Loucy (cell line): ENCODE results near the gene CPNE9.

Source experiments
- H2AFZ ChIP-seq: fragments of 200-600 bp; sonication (generic); 2 replicates; pipeline ENCODE4 v1.6.0; 2016; ENCODE audit warnings: antibody characterized with exemption, mild to moderate bottlenecking, low read length, moderate library complexity
- H3F3A ChIP-seq: fragments of 200-600 bp; 2 replicates; pipeline ENCODE4 v1.6.0; 2016; ENCODE audit warnings: antibody characterized with exemption, low read depth, mild to moderate bottlenecking
- H3K27me3 ChIP-seq: fragments of 200-600 bp; sonication (generic); 2 replicates; pipeline ENCODE4 v1.6.1; 2014; ENCODE audit warnings: low read length, mild to moderate bottlenecking; ENCODE audit not compliant: insufficient read depth, poor library complexity, severe bottlenecking
- H3K36me3 ChIP-seq: fragments of 200-600 bp; sonication (generic); 2 replicates; pipeline ENCODE4 v1.6.1; 2016; ENCODE audit warnings: low read length; ENCODE audit not compliant: insufficient read depth
- H3K4me1 ChIP-seq: fragments of 200-600 bp; sonication (generic); 2 replicates; pipeline ENCODE4 v1.5.1; 2014; ENCODE audit warnings: low read length, mild to moderate bottlenecking; ENCODE audit not compliant: insufficient read depth, poor library complexity, severe bottlenecking
- H3K4me2 ChIP-seq: fragments of 200-600 bp; sonication (generic); 2 replicates; pipeline ENCODE4 v1.6.0; 2014; ENCODE audit warnings: antibody characterized with exemption, low read length, low read depth, mild to moderate bottlenecking; ENCODE audit not compliant: poor library complexity, severe bottlenecking
- H3K4me3 ChIP-seq: fragments of 200-600 bp; sonication (generic); 2 replicates; pipeline ENCODE4 v1.5.1; 2014; ENCODE audit warnings: low read length, mild to moderate bottlenecking, mixed read lengths; ENCODE audit not compliant: poor library complexity, severe bottlenecking
- H3K79me2 ChIP-seq: fragments of 200-600 bp; sonication (generic); 2 replicates; pipeline ENCODE4 v1.6.1; 2014; ENCODE audit warnings: low read length; ENCODE audit not compliant: insufficient read depth
- H3K9ac ChIP-seq: fragments of 200-600 bp; sonication (generic); 2 replicates; pipeline ENCODE4 v1.6.0; 2014; ENCODE audit warnings: mild to moderate bottlenecking, low read depth, low read length, moderate library complexity; ENCODE audit not compliant: poor library complexity, severe bottlenecking
- H3K9me2 ChIP-seq: fragments of 200-600 bp; sonication (generic); replicated peaks from 2 replicates; pipeline ENCODE4 v1.6.1; 2016; ENCODE audit warnings: low read depth, low read length, mixed read lengths
- H3K9me3 ChIP-seq: fragments of 200-600 bp; sonication (generic); 2 replicates; pipeline ENCODE4 v1.6.1; 2014; ENCODE audit warnings: mild to moderate bottlenecking, antibody characterized with exemption, low read length, low read depth; ENCODE audit not compliant: insufficient read depth
- H4K20me1 ChIP-seq: fragments of 200-600 bp; sonication (generic); 2 replicates; pipeline ENCODE4 v1.6.0; 2014; ENCODE audit warnings: antibody characterized with exemption, low read length, mild to moderate bottlenecking; ENCODE audit not compliant: insufficient read depth, poor library complexity, severe bottlenecking
- CTCF ChIP-seq: fragments of 200-600 bp; sonication (generic); conservative IDR thresholded peaks from 2 replicates; pipeline ENCODE4 v1.5.1; 2014; ENCODE audit warnings: mild to moderate bottlenecking, antibody characterized with exemption, low read length
- EZH2phosphoT487 ChIP-seq: fragments of 200-600 bp; IDR thresholded peaks from 2 replicates; pipeline ENCODE4 v1.6.1; 2018; ENCODE audit warnings: antibody characterized with exemption, mild to moderate bottlenecking, moderate library complexity, borderline replicate concordance

The CPNE9 gene

GRCh38 chr3:9767418-9767817 is 63.8 kb downstream of the CPNE9 start:
- TF ChIP-seq EZH2phosphoT487 (no peak), CTCF (no peak)
- H2AFZ ChIP-seq, result no peak overlapping the region
- H3K36me3 ChIP-seq, result no peaks in the 10 kb centered on the region
- no peak overlapping the region for H3K4me3 ChIP-seq
- no peaks in the 10 kb centered on the region for H4K20me1 ChIP-seq
- no peaks in the 10 kb centered on the region for H3K9me2 ChIP-seq
- H3K79me2 ChIP-seq, result no peaks in the 10 kb centered on the region
- no peak overlapping the region for H3K9ac ChIP-seq
- H3K9me3 ChIP-seq, result no peaks in the 10 kb centered on the region
- no peaks in the 10 kb centered on the region for H3F3A ChIP-seq
- H3K4me2 ChIP-seq, result no peak overlapping the region
- peaks cover 10% of the 10 kb centered on the region for H3K4me1 ChIP-seq
- no peaks in the 10 kb centered on the region for H3K27me3 ChIP-seq

DNA sequence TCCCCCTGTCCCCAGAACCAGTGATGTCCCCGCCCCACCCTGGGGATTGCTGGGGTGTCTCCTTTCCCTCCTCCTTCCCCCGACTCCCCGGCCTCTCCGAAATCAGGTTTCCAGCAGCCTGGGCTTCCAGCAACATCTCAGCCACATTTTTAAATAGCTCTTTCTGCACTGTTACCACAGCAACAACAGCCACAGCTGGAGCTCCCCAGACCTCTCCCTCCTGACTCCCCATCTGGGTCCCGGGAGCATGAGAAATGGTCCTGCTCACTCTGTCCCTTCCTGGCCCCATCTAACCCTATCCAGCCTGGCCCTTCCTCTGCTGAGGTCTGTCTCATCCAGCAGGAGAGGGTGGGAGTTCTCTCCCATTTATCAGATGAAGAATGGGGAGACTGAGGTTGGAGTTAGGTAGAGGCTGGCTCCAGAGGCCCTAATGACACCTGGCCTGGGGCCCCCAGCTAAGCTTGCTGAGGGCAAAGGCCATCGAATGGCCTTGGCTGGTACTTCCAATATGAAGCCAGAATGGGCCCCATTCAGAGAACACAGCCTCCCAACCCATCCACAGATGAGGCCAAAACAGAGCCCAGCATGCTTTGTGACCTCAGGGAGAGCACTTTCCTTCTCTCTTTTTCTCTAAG is 64.6 kb downstream of the CPNE9 start:
- Histone ChIP-seq H3K4me1 (peaks cover 10% of the 10 kb centered on the region), H3K9ac (no peak overlapping the region), H4K20me1 (no peaks in the 10 kb centered on the region), H3K36me3 (no peaks in the 10 kb centered on the region), H3K4me2 (no peak overlapping the region), H3K9me3 (no peaks in the 10 kb centered on the region), H3K9me2 (no peaks in the 10 kb centered on the region), H3F3A (no peaks in the 10 kb centered on the region), H2AFZ (no peak overlapping the region), H3K4me3 (no peak overlapping the region), H3K79me2 (no peaks in the 10 kb centered on the region), H3K27me3 (no peaks in the 10 kb centered on the region)
- no peak for TF ChIP-seq EZH2phosphoT487

- Histone ChIP-seq H3K27me3 (no peaks in the 10 kb centered on the region), H3K9me2 (no peaks in the 10 kb centered on the region), H3K4me2 (no peak overlapping the region), H3F3A (no peaks in the 10 kb centered on the region), H4K20me1 (no peaks in the 10 kb centered on the region), H3K79me2 (no peaks in the 10 kb centered on the region), H3K36me3 (no peaks in the 10 kb centered on the region), H2AFZ (no peak overlapping the region), H3K4me3 (no peak overlapping the region), H3K9ac (no peak overlapping the region), H3K4me1 (peaks cover 10% of the 10 kb centered on the region), H3K9me3 (no peaks in the 10 kb centered on the region)
- TF ChIP-seq CTCF, result no peak
- no peak for TF ChIP-seq EZH2phosphoT487
Measured at GRCh38 chr3:9769012-9769411, 65.4 kb downstream of the CPNE9 start.
